ENCODE data around the gene NDUFB5.
A peak's percentile ranks its signal among the peaks of the same experiment; 100 is the strongest.

Gene NDUFB5

GRCh38 chr3:179604321-179605078 is at the start of gene NDUFB5, which contains the start of gene MRPL47:
TSS of gene NDUFB5 (plus strand) at chr3:179604794. CDS start at chr3:179604816, 22 bp downstream.
TSS of gene MRPL47 (minus strand) at chr3:179604638. CDS start at chr3:179604624, 14 bp downstream.
- DNase-seq, result peak; percentile 95

DNA sequence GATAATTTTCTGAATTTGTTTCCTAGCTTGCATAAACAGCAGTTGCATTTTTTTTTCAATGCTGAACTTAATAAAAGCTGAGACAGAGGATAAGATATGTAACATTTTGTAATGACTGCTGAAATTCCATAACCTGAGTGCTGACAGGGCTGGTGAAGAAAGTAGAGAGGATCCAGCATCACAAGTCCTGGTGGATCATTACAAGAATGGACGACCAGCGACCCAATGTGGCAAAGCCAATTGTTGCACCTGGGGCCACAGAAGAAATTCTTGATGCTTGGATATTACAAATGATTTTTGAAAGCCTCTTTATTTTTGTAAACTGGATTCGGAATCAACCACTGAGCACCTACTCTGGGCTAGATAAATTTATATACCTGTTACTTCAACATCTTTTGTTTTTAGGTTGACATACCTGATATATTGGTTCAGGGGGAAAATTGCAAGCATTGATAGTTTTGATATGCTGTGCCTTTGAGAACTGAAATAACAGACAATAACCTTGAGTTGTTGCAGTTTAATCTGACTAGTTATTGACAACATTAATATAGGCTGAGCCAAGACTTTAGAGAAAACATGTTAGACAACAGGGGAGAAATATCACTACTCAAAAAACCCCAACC is 45.7 kb upstream of the NDUFB5 start:
- DNase-seq, result peak; percentile 68

GRCh38 chr3:179560791-179561190 is 43.8 kb upstream of the NDUFB5 start:
- DNase-seq, result no peak

DNA sequence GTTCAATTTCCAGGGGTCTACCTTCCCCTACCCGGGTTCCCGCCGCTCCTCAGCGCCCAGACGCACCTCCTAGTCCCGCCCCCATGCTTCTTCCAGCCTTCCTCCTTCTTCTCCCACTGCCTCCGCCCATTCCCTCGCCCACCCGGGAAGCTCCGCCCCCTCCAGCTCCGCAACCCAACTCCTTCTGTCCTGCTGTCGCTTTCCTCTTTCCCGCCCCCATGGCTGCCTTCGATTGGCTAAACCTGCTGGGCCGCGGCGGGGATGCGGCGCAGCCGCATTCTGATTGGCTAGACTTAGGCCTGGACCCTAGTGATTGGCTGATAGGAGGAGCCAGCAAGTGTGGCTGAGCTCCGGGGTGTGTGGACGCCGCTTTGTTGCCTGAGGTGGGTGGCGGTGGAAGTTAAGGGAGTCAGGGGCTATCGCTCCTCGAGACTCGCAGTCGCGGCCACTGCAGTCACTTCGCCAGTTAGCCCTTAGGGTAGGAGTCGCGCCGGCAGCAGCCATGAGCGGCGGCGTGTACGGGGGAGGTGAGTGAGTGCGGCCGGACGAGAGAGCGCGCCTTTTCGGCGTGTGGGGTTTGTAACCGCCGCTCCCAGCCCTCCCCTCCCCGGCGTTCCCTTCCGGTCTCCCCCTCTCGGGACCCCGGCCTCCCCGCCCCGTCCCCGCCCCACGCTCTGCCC is 41.9 kb upstream of the NDUFB5 start, which contains the start of gene ACTL6A:
Gene ACTL6A (plus strand): TSS at position 336 of the 680 bp plus-strand sequence. CDS start 167 bp downstream, at position 503.
- peak; percentile 98 for DNase-seq

DNA sequence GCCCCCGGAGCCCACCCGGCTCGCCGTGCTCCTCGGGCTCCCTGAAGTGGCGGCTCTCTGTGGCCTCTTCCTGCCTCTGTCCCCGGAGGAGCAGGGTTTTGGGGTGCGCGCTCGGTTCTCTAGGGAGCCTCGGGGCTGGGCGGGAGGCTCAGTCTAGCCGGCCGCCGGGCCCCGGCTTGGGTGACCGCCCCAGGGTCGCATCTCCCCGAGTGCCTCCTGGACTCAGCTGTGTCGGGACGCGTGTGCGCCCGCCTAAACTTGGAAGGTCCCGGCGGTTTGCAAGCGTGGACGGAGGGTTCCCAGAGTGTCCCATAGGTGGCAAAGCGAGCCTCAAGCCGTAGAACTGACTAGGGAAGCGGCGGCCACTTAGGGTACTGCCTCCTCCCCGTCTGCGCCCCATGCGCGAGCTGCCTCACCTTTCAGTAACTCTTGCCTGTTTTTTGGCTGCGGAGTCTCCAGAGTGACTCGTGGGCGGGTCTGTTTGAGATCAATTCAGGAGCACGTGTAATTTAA is 41.3 kb upstream of the NDUFB5 start:
- DNase-seq, result peak; percentile 43

DNA sequence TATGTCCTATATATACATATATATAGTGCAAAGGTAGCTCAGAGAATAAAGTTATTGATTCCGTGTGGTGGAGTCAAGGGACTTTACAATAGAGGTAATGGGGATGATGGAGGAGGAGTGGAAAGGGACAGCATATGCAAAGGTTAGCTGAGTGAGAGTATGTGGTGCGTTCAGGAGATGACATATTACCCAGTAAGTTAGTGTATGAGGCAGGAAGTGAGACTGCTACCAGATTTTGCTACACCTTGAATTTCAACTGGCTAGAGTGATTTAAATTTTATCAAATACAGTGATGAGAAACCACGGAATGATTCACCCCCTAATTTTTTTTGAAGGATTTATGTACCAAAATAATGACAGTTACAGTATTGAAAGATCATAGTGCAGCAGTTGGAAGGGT is 39.1 kb upstream of the NDUFB5 start:
- no peak for DNase-seq

DNA sequence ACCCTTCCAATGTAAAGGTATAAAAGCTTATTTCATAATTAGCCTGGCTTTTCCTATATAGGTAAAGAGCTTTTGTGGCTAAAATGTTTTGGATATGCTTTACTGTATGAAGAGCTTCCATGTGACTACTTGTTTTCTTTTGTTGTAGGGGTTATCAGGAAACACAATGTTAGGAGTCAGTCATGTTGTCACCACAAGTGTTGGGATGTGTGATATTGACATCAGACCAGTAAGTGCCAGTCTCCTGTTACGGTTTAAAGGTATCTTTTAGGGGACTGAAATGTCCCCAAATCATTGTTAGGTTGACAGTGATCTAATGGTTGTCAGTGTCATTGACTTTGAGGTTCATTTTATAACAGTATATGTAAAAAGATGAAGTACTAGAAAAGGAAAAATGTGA is 23.6 kb upstream of the NDUFB5 start:
- DNase-seq, result no peak

- no peak for DNase-seq
These were observed 15.5 kb upstream of the NDUFB5 start for GRCh38 chr3:179589143-179589542.

- DNase-seq, result no peak
These were observed 13.9 kb upstream of the NDUFB5 start for GRCh38 chr3:179590669-179591068.

DNA sequence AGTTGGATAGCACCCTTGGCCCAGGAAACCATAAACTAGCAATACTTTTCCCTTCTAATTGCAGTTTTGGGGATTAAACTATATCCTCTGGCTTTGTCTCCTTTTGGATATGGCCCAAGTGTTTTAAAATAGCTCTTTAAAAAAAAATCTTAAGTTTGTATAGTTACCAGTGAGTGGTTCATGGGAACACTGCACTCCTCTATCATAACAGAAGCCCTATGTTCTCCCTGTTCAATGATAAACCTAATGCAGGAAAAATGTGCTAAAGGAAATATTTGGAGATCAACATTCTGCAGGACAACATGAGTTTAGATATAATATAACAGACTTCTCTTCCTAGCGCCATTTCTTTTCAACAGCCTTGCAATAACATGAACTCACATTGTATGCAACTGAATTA is 13.3 kb upstream of the NDUFB5 start:
- no peak for DNase-seq

DNA sequence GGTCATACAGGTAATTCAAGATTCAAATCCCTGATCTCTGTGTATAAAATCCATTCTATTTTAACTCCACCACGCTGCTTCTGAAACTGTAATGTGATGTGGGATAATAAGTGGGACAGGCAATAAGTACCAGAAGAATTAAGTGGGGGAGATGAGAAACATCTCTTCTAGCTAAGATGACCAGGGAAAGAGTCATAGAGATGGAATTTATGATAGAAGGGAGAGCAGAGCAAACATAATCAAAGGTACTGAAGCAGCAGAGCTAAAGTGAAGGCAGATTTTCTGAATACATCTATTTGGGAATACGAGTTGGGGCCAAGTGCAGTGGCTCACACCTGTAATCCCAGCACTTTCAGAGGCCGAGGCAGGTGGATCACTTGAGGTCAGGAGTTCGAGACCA is 5.1 kb upstream of the NDUFB5 start:
- no peak for DNase-seq

GRCh38 chr3:179603321-179603720 is 1.3 kb upstream of the NDUFB5 start:
- DNase-seq, result no peak

- DNase-seq, result no peak
These were observed 763 bp upstream of the NDUFB5 start for GRCh38 chr3:179603831-179604230.

DNA sequence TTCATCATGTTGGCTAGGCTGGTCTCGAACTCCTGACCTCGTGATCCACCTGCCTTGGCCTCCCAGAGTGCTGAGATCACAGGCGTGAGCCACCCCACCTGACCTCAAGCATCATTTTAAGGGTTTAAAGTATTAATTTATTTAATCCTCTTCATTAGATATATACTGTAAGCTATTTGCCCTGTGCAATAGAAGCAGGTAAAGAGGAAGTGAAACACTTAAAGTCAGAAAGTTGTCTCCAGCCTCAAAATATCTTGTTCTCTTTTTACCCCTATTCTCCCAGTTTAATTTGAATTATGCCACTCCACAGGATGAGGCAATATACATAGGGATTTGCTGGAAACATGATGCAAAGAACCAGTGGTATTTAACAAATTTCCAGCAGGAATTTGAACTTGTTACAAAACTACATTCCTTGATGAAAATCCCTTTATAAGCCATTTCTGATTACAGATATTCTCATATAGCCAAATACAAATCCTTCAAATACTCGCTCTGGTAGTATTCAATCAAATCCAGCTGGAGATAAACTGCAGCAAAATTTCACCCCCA is 2.0 kb downstream of the NDUFB5 start:
- DNase-seq, result no peak

- DNase-seq, result no peak
These were observed 4.5 kb downstream of the NDUFB5 start for GRCh38 chr3:179608931-179609720.

DNA sequence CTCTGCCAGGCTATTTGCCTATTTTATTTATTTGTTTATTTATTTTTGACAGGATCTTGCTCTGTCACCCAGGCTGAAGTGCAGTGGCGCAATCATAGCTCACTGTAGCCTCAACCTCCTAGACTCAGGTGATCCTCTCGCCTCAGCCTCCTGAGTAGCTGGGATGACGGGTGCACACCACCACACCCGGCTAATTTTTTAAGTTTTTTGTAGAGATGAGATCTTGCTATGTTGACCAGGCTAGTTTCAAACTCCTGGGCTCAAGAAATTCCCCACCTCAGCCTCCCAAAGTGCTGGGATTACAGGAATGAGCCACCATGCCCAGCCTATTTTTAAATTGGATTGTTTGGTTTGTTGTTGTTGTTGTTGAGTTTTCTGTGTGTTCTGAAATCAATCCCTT is 5.5 kb downstream of the NDUFB5 start:
- no peak for DNase-seq

- DNase-seq, result no peak
These were observed 9.2 kb downstream of the NDUFB5 start for GRCh38 chr3:179613807-179614206.

- DNase-seq, result no peak
These were observed 11.0 kb downstream of the NDUFB5 start for GRCh38 chr3:179615458-179616173.

GRCh38 chr3:179622023-179622422 is 17.4 kb downstream of the NDUFB5 start:
- no peak for DNase-seq

GRCh38 chr3:179624451-179624850 is 19.9 kb downstream of the NDUFB5 start:
- DNase-seq, result no peak

- DNase-seq, result no peak
These were observed 26.3 kb downstream of the NDUFB5 start for GRCh38 chr3:179630753-179631451.
